DMS53 treated with DMSO at 0.1 percent for 48 hours (cell line): Measurements from ENCODE around the gene FNBP1.

Source experiments
- DNase-seq: peaks from one replicate; lab custom pipeline; 2025; ENCODE audit not compliant: unreplicated experiment; lab: John Stamatoyannopoulos, UW

Gene FNBP1

DNA sequence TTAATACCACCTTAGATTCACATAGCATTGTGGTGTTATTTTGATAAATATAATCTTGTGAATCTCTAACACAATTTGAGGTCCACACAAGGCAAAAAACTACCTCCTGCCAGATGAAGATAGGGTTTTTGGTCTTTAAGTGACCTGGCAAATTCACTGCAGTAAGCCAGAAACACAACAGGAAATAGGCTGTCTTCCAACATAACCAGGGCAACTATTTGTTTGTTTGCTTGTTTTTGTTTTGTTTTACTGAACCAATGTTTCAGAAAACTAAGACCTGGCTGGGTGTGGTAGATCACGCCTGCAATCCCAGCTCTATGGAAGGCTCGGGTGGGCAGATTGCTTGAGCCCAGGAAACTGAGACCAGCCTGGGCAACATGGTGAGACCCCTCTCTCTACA lies 112.2 kb downstream of the FNBP1 start:
- no peak for DNase-seq

- no peak for DNase-seq
These were observed 113.4 kb downstream of the FNBP1 start for GRCh38 chr9:129929496-129930125.

- no peak for DNase-seq
These were observed 119.4 kb downstream of the FNBP1 start for GRCh38 chr9:129923589-129923988.

- no peak for DNase-seq
These were observed 121.1 kb downstream of the FNBP1 start for GRCh38 chr9:129921905-129922304.

GRCh38 chr9:129919841-129920240 lies 123.1 kb downstream of the FNBP1 start:
- no peak for DNase-seq

DNA sequence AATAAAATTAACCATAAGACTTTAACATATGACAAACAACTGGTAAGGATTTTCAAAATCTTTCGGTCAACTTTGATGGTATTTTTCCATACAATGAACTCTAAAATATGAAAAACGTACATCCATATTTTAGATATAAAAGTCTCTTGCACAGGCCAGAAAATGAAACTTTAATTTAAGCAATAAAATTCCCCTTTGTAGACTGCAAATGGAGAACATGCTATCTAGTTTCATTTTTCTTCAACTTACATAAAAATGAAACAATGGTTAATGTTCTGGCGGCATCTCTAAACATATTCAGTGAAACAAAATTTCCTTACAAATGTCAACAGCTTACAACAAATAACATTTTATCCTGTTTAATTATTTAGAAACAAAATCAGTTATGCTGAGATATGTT lies 123.7 kb downstream of the FNBP1 start:
- DNase-seq: no peak

DNA sequence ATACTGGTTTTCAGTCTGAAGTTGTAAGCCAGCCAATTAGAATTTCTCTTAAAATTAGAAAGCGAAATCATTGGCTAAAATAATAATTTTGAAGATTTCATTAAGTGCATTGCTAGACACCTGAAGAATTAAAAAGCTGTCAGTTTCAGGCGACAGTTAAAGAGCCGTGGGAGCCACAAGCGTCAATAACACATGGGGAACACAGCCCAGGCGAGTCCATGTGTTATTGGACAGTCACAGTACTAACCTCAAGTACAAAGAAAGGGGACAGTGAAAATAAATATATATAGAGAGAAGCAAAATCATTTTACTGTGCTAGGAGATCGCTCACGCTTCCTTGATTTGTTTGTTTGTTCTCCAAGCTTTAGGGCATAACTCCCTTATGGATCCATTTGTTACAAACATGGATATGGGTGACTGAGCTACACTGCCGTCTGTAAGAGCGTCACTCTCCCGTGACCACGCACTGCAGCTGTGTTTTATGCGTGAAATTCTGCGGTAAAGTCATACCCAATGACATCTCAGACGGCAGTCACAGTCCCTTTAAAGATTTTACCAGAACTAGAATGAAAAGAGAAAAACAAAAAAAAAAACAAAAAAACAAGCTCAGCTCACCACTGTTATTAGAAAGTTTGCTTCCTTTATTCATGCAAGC lies 124.6 kb downstream of the FNBP1 start:
- no peak for DNase-seq

- DNase-seq: no peak
These were observed 126.3 kb downstream of the FNBP1 start for GRCh38 chr9:129916707-129917106.

GRCh38 chr9:129914051-129914450 lies 128.9 kb downstream of the FNBP1 start:
- DNase-seq: no peak

GRCh38 chr9:129910628-129911567 lies 132.1 kb downstream of the FNBP1 start:
- DNase-seq: no peak

GRCh38 chr9:129909851-129910250 lies 133.1 kb downstream of the FNBP1 start:
- no peak for DNase-seq

DNA sequence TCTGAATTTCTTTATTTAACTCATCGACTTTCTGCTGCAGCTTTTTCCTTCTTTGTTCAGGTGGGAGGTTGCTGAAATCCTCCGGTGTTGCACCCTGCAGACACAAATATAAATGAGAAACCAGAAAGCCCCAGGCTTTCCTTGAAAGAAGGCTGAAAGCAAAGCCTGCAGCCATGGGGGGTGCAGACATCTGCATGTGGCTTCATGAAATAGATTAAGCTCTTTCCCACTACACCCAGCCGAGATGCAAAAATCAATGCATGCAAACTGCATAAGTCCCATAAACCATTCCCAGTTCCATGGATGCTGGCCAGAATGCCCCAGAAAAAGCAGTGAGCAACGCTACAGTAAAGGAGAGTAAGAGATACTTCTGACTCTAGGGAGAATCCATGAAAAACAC lies 134.1 kb downstream of the FNBP1 start:
- DNase-seq: no peak

DNA sequence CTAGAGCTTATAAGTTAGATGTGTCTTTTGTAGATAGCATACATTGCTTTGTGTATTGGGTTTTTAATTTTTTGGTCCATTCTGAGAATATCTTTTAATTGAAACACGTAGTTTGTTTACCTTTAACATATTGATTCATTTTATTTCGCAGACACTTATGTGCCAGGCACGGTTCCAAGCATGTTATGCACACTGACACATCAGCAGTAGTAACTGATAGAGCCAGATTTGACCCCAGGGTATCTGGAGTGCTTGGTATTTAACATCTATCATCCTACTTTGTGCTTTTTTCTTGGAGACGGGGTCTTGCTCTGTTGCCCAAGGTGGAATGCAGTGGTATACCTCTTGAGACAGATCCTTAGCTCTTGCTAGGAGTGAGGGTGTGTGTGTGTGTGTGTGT lies 135.8 kb downstream of the FNBP1 start:
- no peak for DNase-seq

- no peak for DNase-seq
These were observed 136.7 kb downstream of the FNBP1 start for GRCh38 chr9:129906298-129906697.

DNA sequence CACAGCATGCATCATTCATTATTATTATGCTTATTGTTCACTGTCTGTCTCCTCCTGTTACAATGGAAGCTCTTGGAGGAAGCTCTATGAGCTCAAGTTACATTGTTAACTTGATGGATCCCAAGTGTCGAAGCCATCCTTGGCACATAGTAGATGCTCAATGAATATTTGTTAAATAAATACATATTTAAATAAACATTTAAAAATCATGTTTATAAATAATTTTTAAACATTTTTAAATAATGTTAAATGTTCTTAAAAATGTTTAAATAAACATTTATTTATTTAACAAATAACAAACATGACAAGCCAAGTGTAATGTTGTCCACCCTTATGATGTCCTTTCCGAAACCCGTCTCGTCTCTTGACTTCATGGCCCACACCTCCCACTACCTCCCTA lies 138.3 kb downstream of the FNBP1 start:
- DNase-seq: no peak

GRCh38 chr9:129902740-129903134 lies 140.3 kb downstream of the FNBP1 start:
- no peak for DNase-seq

GRCh38 chr9:129901993-129902739 lies 140.8 kb downstream of the FNBP1 start:
- DNase-seq: no peak

DNA sequence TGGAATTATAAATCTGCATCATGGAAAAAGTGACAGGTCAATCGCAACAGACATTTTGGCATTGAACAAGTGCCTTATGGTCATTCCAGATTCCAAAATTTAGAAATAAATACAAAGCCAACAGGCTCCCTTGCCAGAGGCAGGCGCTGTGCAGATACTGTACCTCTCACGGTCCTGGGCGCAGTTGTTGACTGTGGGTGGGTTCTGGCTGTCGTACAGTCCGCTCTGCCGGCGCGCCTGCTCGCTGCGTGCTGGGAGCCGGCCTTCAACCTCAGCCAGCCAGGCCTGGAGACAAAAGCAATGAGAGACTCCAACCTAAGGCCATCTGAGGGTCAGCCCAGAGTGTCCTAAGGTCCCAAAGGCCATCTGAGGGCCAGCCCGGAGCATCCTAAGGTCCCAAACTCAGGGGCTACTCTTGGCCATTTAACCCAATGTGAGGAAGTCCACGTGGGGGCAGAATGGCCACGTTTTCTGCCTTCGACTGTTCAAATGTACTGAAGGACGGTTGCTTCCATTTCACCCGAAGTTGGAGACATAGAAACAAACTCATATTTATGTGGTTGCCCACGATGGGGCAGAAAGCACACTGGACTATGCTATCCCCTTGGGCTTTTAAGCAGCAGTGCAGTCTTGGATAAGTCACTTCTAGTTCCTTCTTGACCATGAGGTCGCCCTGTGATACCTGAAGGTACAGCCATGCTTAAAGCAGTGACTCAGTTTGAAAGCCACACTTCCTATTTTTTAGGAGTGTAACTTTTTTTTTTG lies 142.5 kb downstream of the FNBP1 start:
- no peak for DNase-seq

- DNase-seq: no peak
These were observed 143.4 kb downstream of the FNBP1 start for GRCh38 chr9:129899620-129900019.

GRCh38 chr9:129898185-129898584 lies 144.8 kb downstream of the FNBP1 start:
- no peak for DNase-seq
